ENCODE data around the gene TULP4. TPM values are rescaled to one million over a fixed set of nuclear protein-coding genes. Genes with fewer than 3 reads are reported as not detected.

The TULP4 gene
- total and polyA plus RNA-seq, 2 of the 8 experiments (the other 6 are each of a cell fraction or from before 2014, with no cell fraction given) = 7.7 to 51.6 TPM

DNA sequence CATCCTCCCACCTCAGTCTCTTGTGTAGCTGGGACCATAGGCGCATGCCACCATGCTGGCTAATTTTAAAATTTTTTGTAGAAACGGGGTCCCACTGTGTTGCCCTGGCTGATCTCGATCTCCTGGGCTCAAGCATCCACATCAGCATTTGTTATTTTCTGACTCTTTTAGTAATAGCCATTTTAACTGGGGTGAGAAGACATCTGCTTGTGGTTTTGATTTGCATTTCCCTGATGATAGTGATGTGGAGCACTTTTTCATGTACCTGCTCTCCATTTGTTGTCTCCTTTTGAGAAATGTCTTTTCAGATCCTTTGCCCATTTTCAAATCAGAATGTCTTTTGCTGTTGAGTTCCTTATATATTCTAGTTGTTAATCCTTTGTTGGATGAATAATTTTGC is 22.2 kb upstream of the TULP4 start:
- H3K23me2 ChIP-seq (ENCODE audit: low read depth, low read length) = no peaks in the 10 kb centered on the region
- no peak overlapping the region for H2BK120ac ChIP-seq (replicated peaks; ENCODE audit: low read depth, low read length)
- no peak overlapping the region for H4K8ac ChIP-seq (ENCODE audit: extremely low read depth, insufficient read depth, low read length)
- peaks cover 0 to 5% (median 1%) of the 10 kb centered on the region in 4 experiments; a peak in 1 of 8 replicates for H3K36me3 ChIP-seq (ENCODE audit: control insufficient read depth in 2 of 4, insufficient read depth in 4 of 4, low read length in 3 of 4)
- H2AK5ac ChIP-seq (ENCODE audit: low read depth, low read length) = no peak overlapping the region
- no peak for FAIRE-seq
- no peak overlapping the region for H3K56ac ChIP-seq (replicated peaks; ENCODE audit: insufficient read length, low read depth, low read length)
- no peak overlapping the region for H3K4me2 ChIP-seq (ENCODE audit: insufficient read depth in 1 of 2, low read depth in 2 of 2, low read length in 2 of 2)
- no peak overlapping the region for H3K9ac ChIP-seq (replicated peaks in 1 of 4; ENCODE audit: extremely low read depth in 1 of 4, low read depth in 3 of 4, low read length in 3 of 4)
- ChIA-PET CTCF (ENCODE audit: partially characterized antibody) (no interaction called here), POLR2A (ENCODE audit: partially characterized antibody) (no interaction called here)
- peaks cover 0 to 15% of the 10 kb centered on the region in 2 experiments; a peak in 2 of 4 replicates for H3K79me2 ChIP-seq (ENCODE audit: control insufficient read depth in 1 of 2, insufficient read depth in 2 of 2, low read length in 2 of 2)
- no peak overlapping the region for H2BK12ac ChIP-seq (ENCODE audit: low read depth, low read length)
- no peak overlapping the region for H3K18ac ChIP-seq (ENCODE audit: extremely low read depth, low read length)
- no peak overlapping the region for H2AFZ ChIP-seq (ENCODE audit: low read length)
- H2BK5ac ChIP-seq (ENCODE audit: low read depth, low read length) = no peak overlapping the region
- no peaks in the 10 kb centered on the region for H3K27me3 ChIP-seq (replicated peaks in 1 of 4; ENCODE audit: control insufficient read depth in 3 of 4, extremely low read depth in 1 of 4, insufficient read depth in 3 of 4, low read length in 3 of 4)
- H3K4ac ChIP-seq (replicated peaks; ENCODE audit: insufficient read length, low read depth, low read length) = no peak overlapping the region
- H3K23ac ChIP-seq (ENCODE audit: insufficient read length) = no peak overlapping the region
- no peak for DNase-seq (ENCODE audit: low read depth in 1 of 2, low spot score in 2 of 2)
- H2BK20ac ChIP-seq (ENCODE audit: low read length) = no peak overlapping the region
- peaks cover 4% of the 10 kb centered on the region; the same call in 1 of the 2 replicates for H3K79me1 ChIP-seq (ENCODE audit: low read depth, low read length)
- no peak for TF ChIP-seq SIRT6 (IDR thresholded peaks at IDR 0.05; ENCODE audit: low read length)
- no peak for TF ChIP-seq KDM1A (IDR thresholded peaks at IDR 0.05; ENCODE audit: borderline replicate concordance, low read length)
- TF ChIP-seq SRF (IDR thresholded peaks at IDR 0.05; ENCODE audit: low read depth, low read length) = no peak
- TF ChIP-seq SUZ12 (IDR thresholded peaks at IDR 0.05; ENCODE audit: low read length) = no peak
- TF ChIP-seq RNF2 (IDR thresholded peaks at IDR 0.05; ENCODE audit: borderline replicate concordance, low read depth, low read length, missing control alignments, poor library complexity, severe bottlenecking) = no peak
- TF ChIP-seq NRF1 (IDR thresholded peaks at IDR 0.05; ENCODE audit: low read depth, low read length) = no peak
- TF ChIP-seq CHD1 (IDR thresholded peaks at IDR 0.05; ENCODE audit: low read depth, low read length) = no peak
- no peak for TF ChIP-seq SIX5 (IDR thresholded peaks at IDR 0.05; ENCODE audit: low read depth, low read length)
- TF ChIP-seq POLR2A (IDR thresholded peaks at IDR 0.05; ENCODE audit: control extremely low read depth in 1 of 2, low read depth in 2 of 2, low read length in 2 of 2) = no peak
- TF ChIP-seq BCL11A (IDR thresholded peaks at IDR 0.05; ENCODE audit: low read depth in 2 of 2, low read length in 2 of 2) = no peak
- no peak for TF ChIP-seq TAF7 (optimal IDR thresholded peaks at IDR 0.05; ENCODE audit: borderline replicate concordance, low read depth, low read length)
- no peak for TF ChIP-seq EZH2 (IDR thresholded peaks at IDR 0.05; ENCODE audit: low read depth, low read length, severe bottlenecking)
- TF ChIP-seq RBBP5 (IDR thresholded peaks at IDR 0.05; ENCODE audit: borderline replicate concordance, low read depth, low read length) = no peak
- no peak for TF ChIP-seq RXRA (IDR thresholded peaks at IDR 0.05; ENCODE audit: insufficient read depth, low read depth, low read length)
- no peak overlapping the region for H3K14ac ChIP-seq (ENCODE audit: insufficient read length)
- 87% methylated on average over 3 of the region's 3 CpGs; no CpG with 5 or more reads in 1 of the 2 experiments for WGBS, 2 experiments (ENCODE audit: extremely low coverage in 1 of 2, insufficient coverage in 1 of 2, insufficient read length in 1 of 2, insufficient replicate concordance in 2 of 2, low coverage in 1 of 2, low lambda C conversion rate in 2 of 2, missing lambda C conversion rate in 1 of 2)
- no peaks in the 10 kb centered on the region for H4K20me1 ChIP-seq (replicated peaks in 1 of 2; ENCODE audit: control insufficient read depth in 1 of 2, insufficient read depth in 2 of 2, low read length in 2 of 2)
- H3K4me3 ChIP-seq (ENCODE audit: extremely low read depth in 1 of 4, insufficient read depth in 2 of 4, low read depth in 3 of 4, low read length in 4 of 4) = no peak overlapping the region
- H2BK15ac ChIP-seq (ENCODE audit: low read length) = no peak overlapping the region
- H3K27ac ChIP-seq (ENCODE audit: low read depth, low read length) = no peak overlapping the region
- H3K4me1 ChIP-seq (replicated peaks in 1 of 4; ENCODE audit: control insufficient read depth in 3 of 4, insufficient read depth in 4 of 4, low read length in 3 of 4) = peaks cover 3 to 5% (median 5%) of the 10 kb centered on the region in 4 experiments; a peak in 5 of 7 replicates
- H4K5ac ChIP-seq (ENCODE audit: insufficient read length, low read depth, low read length) = no peak overlapping the region
- H3K9me3 ChIP-seq (ENCODE audit: insufficient read depth in 2 of 2, low read depth in 1 of 2, low read length in 1 of 2) = no peaks in the 10 kb centered on the region
- no peak overlapping the region for H4K91ac ChIP-seq (replicated peaks; ENCODE audit: insufficient read length, low read length)
